HG02884 (cell line): ENCODE measurements around the gene CCDC142.
"Not testable (repeated sequence)": the region's sequence is repeated elsewhere in the genome, so short reads cannot be mapped to it uniquely, and the experiment has no call there.

Source experiments
- ATAC-seq: cut with Tn5 transposase; IDR thresholded peaks from one replicate; pipeline ENCODE4 v1.9.1; 2021; ENCODE audit warnings: mild to moderate bottlenecking, moderate library complexity; ENCODE audit not compliant: unreplicated experiment

Gene CCDC142

GRCh38 chr2:74472086-74472944, 10.5 kb downstream of the CCDC142 start, which contains the start of gene MRPL53:
TSS of gene MRPL53 (minus strand) at chr2:74472680. CDS start at chr2:74472660, 20 bp downstream.
- ATAC-seq, result peak; percentile 84

GRCh38 chr2:74471332-74472065, 11.3 kb downstream of the CCDC142 start:
- no peak for ATAC-seq

- not testable (repeated sequence) for ATAC-seq
These were observed 12.1 kb downstream of the CCDC142 start for GRCh38 chr2:74470742-74471141.

GRCh38 chr2:74464406-74464805, 18.4 kb downstream of the CCDC142 start:
- no peak for ATAC-seq

GRCh38 chr2:74462786-74463105, 20.1 kb downstream of the CCDC142 start:
- ATAC-seq, result no peak

GRCh38 chr2:74462054-74462785, 20.6 kb downstream of the CCDC142 start:
- ATAC-seq, result no peak

GRCh38 chr2:74461187-74462053, 21.4 kb downstream of the CCDC142 start:
- ATAC-seq, result no peak

GRCh38 chr2:74460187-74460586, 22.6 kb downstream of the CCDC142 start:
- ATAC-seq, result not testable (repeated sequence)

- not testable (repeated sequence) for ATAC-seq
These were observed 23.2 kb downstream of the CCDC142 start for GRCh38 chr2:74459503-74460118.

GRCh38 chr2:74458938-74459363, 23.8 kb downstream of the CCDC142 start:
- no peak for ATAC-seq

GRCh38 chr2:74458132-74458937, 24.5 kb downstream of the CCDC142 start, which contains the start of gene WBP1:
TSS of gene WBP1 (plus strand) at chr2:74458438. CDS start at chr2:74458603, 165 bp downstream.
- ATAC-seq, result peak; percentile 80

- ATAC-seq, result peak; percentile 26
These were observed 25.2 kb downstream of the CCDC142 start for GRCh38 chr2:74457549-74458131.

- ATAC-seq, result no peak
These were observed 25.7 kb downstream of the CCDC142 start for GRCh38 chr2:74457129-74457548.

GRCh38 chr2:74454654-74455511, 27.9 kb downstream of the CCDC142 start, which contains the start of gene INO80B:
TSS of gene INO80B (plus strand) at chr2:74455087. CDS start at chr2:74455117, 30 bp downstream.
- ATAC-seq, result peak; percentile 35

- ATAC-seq, result no peak
These were observed 32.1 kb downstream of the CCDC142 start for GRCh38 chr2:74450570-74451190.

GRCh38 chr2:74448771-74449170, 34.0 kb downstream of the CCDC142 start:
- no peak for ATAC-seq
